ENCODE data around the gene DISC1. TPM values are rescaled to one million over a fixed set of nuclear protein-coding genes. Genes with fewer than 3 reads are reported as not detected.
A peak's percentile ranks its signal among the peaks of the same experiment; 100 is the strongest.

Gene DISC1
- total and polyA plus RNA-seq, 2 of the 13 experiments (the other 11 are each of a cell fraction or from before 2014, with no cell fraction given): 4.2 to 4.6 TPM

DNA sequence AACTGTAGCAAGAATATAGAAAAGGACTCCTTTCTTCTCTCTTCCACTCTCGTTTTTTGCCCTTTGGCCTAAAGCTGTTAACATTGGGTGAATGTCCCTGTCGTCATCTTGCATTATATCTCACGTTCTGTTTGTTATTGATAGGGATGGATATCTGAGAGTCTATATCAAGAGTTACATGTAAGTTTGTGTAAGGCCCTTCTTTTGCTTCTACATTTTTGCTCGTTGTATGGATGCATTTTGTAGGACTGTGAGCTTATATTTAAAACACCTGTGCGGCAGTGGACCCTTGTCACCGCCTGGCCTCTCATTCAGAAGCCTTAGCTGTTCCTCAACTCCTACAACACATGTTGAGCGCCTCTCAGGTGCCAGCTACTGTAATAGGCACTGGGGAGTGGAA lies 211.9 kb downstream of the DISC1 start:
- peak overlapping the region; percentile 11 for H3K27ac ChIP-seq (ENCODE audit: extremely low read length, insufficient read depth, low read length)
- H3K9me3 ChIP-seq (ENCODE audit: low read length): no peaks in the 10 kb centered on the region
- no peak overlapping the region for H3K4me2 ChIP-seq (ENCODE audit: low read depth, low read length)
- in situ Hi-C loops (cut with HindIII; ENCODE audit: extremely low pct_ligation_motif_present, low pct_unique_long_range_greater_than_20kb) (no loop called here), intact Hi-C loops (cut with micrococcal nuclease; ENCODE audit: unreplicated experiment) (no loop called here)
- ATAC-seq (no peak), FAIRE-seq (no peak), DNase-seq (ENCODE audit: low spot score) (peak; percentile 44)
- no peak overlapping the region for H3K9ac ChIP-seq (ENCODE audit: insufficient read depth, low read depth, low read length)
- TF ChIP-seq SP5 (CRISPR knock-in tag; IDR thresholded peaks at IDR 0.05; ENCODE audit: borderline replicate concordance, low read depth) (no peak), MIXL1 (CRISPR knock-in tag; IDR thresholded peaks at IDR 0.05) (no peak), GATAD1 (CRISPR knock-in tag; IDR thresholded peaks at IDR 0.05) (no peak), NFKBIZ (CRISPR knock-in tag; IDR thresholded peaks at IDR 0.05) (no peak), FOXA3 (CRISPR knock-in tag; IDR thresholded peaks at IDR 0.05) (0 out of 2 replicates have a peak, but pooled peaks have one; percentile 16), FOXK1 (CRISPR knock-in tag; IDR thresholded peaks at IDR 0.05; ENCODE audit: borderline replicate concordance, low read depth) (no peak)
- WGBS (ENCODE audit: low lambda C conversion rate): 52% methylated on average over 7 of the region's 7 CpGs
- ChIA-PET POLR2A (no interaction called here), CTCF (ENCODE audit: low intra/inter-chr PET ratio, low total read pairs) (no interaction called here)
- H3K36me3 ChIP-seq (replicated peaks in 1 of 2; ENCODE audit: control insufficient read depth in 1 of 2, insufficient read depth in 2 of 2, low read length in 2 of 2): no peaks in the 10 kb centered on the region
- H3K79me2 ChIP-seq (ENCODE audit: insufficient read depth, low read length): no peaks in the 10 kb centered on the region
- no peak overlapping the region for H2AFZ ChIP-seq (ENCODE audit: low read length)
- no TSS peak for BruUV-seq (replicated peaks)
- no peak overlapping the region for H3K4me3 ChIP-seq (replicated peaks in 1 of 3; ENCODE audit: insufficient read depth in 1 of 3, low read depth in 2 of 3, low read length in 3 of 3)
- H3K4me1 ChIP-seq (ENCODE audit: insufficient read depth, low read length): peaks cover 83% of the 10 kb centered on the region
- no peaks in the 10 kb centered on the region for H3K27me3 ChIP-seq (ENCODE audit: control insufficient read depth in 1 of 2, insufficient read depth in 2 of 2, low read length in 2 of 2)
- no peaks in the 10 kb centered on the region for H4K20me1 ChIP-seq (ENCODE audit: insufficient read depth, low read length)

DNA sequence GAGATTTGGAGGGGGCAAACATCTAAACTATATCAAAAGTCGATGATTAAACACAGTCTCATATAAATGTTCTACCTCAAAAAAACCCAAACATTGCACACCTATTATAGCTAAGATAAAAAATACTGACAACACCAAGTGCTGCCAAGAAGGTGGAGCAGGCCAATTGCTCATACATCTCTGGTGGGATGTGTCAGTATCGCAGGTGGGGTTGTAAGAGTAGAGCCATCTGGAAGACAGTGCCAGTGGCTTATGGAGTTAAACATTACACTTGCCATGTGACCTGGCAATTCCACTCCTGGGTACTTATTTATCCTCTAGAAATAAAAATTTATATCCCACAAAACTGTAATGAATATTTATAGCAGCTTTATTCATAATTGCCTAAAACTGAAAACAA lies 213.4 kb downstream of the DISC1 start:
- 97% methylated on average over 2 of the region's 2 CpGs for WGBS (ENCODE audit: low lambda C conversion rate)
- H3K36me3 ChIP-seq (replicated peaks in 1 of 2; ENCODE audit: control insufficient read depth in 1 of 2, insufficient read depth in 2 of 2, low read length in 2 of 2): no peaks in the 10 kb centered on the region
- ATAC-seq: no peak
- H3K9ac ChIP-seq (ENCODE audit: insufficient read depth, low read depth, low read length): no peak overlapping the region
- in situ Hi-C loops (cut with HindIII; ENCODE audit: extremely low pct_ligation_motif_present, low pct_unique_long_range_greater_than_20kb): no loop called here
- peaks cover 85% of the 10 kb centered on the region for H3K4me1 ChIP-seq (ENCODE audit: insufficient read depth, low read length)
- no peak for TF ChIP-seq ZNF382 (CRISPR knock-in tag; IDR thresholded peaks at IDR 0.05; ENCODE audit: borderline replicate concordance)
- no peak for TF ChIP-seq ZMYM2 (CRISPR knock-in tag; IDR thresholded peaks at IDR 0.05)
- TF ChIP-seq ZNF7 (CRISPR knock-in tag; IDR thresholded peaks at IDR 0.05): peak; percentile 53; the same call in 1 of the 2 replicates
- TF ChIP-seq, protein P1, sequence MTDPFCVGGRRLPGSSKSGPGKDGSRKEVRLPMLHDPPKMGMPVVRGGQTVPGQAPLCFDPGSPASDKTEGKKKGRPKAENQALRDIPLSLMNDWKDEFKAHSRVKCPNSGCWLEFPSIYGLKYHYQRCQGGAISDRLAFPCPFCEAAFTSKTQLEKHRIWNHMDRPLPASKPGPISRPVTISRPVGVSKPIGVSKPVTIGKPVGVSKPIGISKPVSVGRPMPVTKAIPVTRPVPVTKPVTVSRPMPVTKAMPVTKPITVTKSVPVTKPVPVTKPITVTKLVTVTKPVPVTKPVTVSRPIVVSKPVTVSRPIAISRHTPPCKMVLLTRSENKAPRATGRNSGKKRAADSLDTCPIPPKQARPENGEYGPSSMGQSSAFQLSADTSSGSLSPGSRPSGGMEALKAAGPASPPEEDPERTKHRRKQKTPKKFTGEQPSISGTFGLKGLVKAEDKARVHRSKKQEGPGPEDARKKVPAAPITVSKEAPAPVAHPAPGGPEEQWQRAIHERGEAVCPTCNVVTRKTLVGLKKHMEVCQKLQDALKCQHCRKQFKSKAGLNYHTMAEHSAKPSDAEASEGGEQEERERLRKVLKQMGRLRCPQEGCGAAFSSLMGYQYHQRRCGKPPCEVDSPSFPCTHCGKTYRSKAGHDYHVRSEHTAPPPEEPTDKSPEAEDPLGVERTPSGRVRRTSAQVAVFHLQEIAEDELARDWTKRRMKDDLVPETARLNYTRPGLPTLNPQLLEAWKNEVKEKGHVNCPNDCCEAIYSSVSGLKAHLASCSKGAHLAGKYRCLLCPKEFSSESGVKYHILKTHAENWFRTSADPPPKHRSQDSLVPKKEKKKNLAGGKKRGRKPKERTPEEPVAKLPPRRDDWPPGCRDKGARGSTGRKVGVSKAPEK (CRISPR knock-in tag; IDR thresholded peaks at IDR 0.05; ENCODE audit: borderline replicate concordance): no peak
- H3K79me2 ChIP-seq (ENCODE audit: insufficient read depth, low read length): no peaks in the 10 kb centered on the region
- no peaks in the 10 kb centered on the region for H3K9me3 ChIP-seq (ENCODE audit: low read length)
- no peak overlapping the region for H2AFZ ChIP-seq (ENCODE audit: low read length)
- no peaks in the 10 kb centered on the region for H4K20me1 ChIP-seq (ENCODE audit: insufficient read depth, low read length)
- BruUV-seq (replicated peaks): no TSS peak
- intact Hi-C loops (cut with micrococcal nuclease; ENCODE audit: unreplicated experiment): no loop called here
- no peak for DNase-seq (ENCODE audit: low spot score)
- H3K27ac ChIP-seq (ENCODE audit: extremely low read length, insufficient read depth, low read length): no peak overlapping the region
- ChIA-PET CTCF (ENCODE audit: low intra/inter-chr PET ratio, low total read pairs) (no interaction called here), POLR2A (no interaction called here)
- H3K27me3 ChIP-seq (ENCODE audit: control insufficient read depth in 1 of 2, insufficient read depth in 2 of 2, low read length in 2 of 2): no peaks in the 10 kb centered on the region
- H3K4me3 ChIP-seq (replicated peaks in 1 of 3; ENCODE audit: insufficient read depth in 1 of 3, low read depth in 2 of 3, low read length in 3 of 3): no peak overlapping the region
- no peak for FAIRE-seq
- no peak overlapping the region for H3K4me2 ChIP-seq (ENCODE audit: low read depth, low read length)
